HepG2 (cell line): ENCODE measurements around the gene CACNA1I. TPM values are rescaled to one million over a fixed set of nuclear protein-coding genes. Genes with fewer than 3 reads are reported as not detected.
A peak's percentile ranks its signal among the peaks of the same experiment; 100 is the strongest.

ENCODE experiments used
- ARNT ChIP-seq: fragments of 450-650 bp; IDR thresholded peaks from 2 replicates; pipeline ENCODE4 v1.6.1; 2017
- CBX1 ChIP-seq: IDR thresholded peaks from one replicate; pipeline ENCODE4 v1.6.1; 2016; ENCODE audit warnings: antibody characterized with exemption, low read depth
- FOXM1 ChIP-seq: sonication (generic); formaldehyde crosslinking; IDR thresholded peaks from 2 replicates; pipeline ENCODE4 v1.5.0; 2020; ENCODE audit warnings: missing genetic modification reagents
- HDAC2 ChIP-seq: sonication (generic); formaldehyde crosslinking; IDR thresholded peaks from 2 replicates; pipeline ENCODE4 v1.4.0; 2020; ENCODE audit warnings: missing genetic modification reagents
- HOXA3 ChIP-seq: sonication (generic); formaldehyde crosslinking; IDR thresholded peaks from 2 replicates; pipeline ENCODE4 v1.5.0; 2020; ENCODE audit warnings: missing genetic modification reagents
- HOXA5 ChIP-seq: sonication (generic); formaldehyde crosslinking; IDR thresholded peaks from 2 replicates; pipeline ENCODE4 v1.4.0; 2020; ENCODE audit warnings: missing genetic modification reagents
- IRF2 ChIP-seq: IDR thresholded peaks from 2 replicates; pipeline ENCODE4 v1.6.1; 2018; ENCODE audit warnings: missing genetic modification reagents, missing compliant biosample characterization
- KMT2B ChIP-seq: IDR thresholded peaks from 2 replicates; pipeline ENCODE4 v1.6.1; 2016; ENCODE audit warnings: missing genetic modification reagents, missing compliant biosample characterization
- NR2F6 ChIP-seq, 2 experiments: IDR thresholded peaks; 2 replicates each; pipeline ENCODE4 v1.6.1; 2016; ENCODE audit warnings: antibody characterized with exemption in 1 of 2, mild to moderate bottlenecking in 1 of 2
- RBAK ChIP-seq: sonication (generic); formaldehyde crosslinking; IDR thresholded peaks from 2 replicates; pipeline ENCODE4 v1.5.1; 2020; ENCODE audit warnings: mild to moderate bottlenecking, missing genetic modification reagents
- RBM39 ChIP-seq: fragments of 200-400 bp; formaldehyde crosslinking; IDR thresholded peaks from one replicate; pipeline ENCODE4 v1.6.1; 2018; ENCODE audit warnings: antibody characterized with exemption, mild to moderate bottlenecking, low read depth, low read length; ENCODE audit not compliant: poor library complexity, severe bottlenecking
- REL ChIP-seq: sonication (generic); formaldehyde crosslinking; conservative IDR thresholded peaks from 2 replicates; pipeline ENCODE4 v1.8.0; 2022; ENCODE audit warnings: mild to moderate bottlenecking, missing genetic modification reagents, moderate library complexity
- SALL1 ChIP-seq: sonication (generic); formaldehyde crosslinking; IDR thresholded peaks from 2 replicates; pipeline ENCODE4 v1.8.0; 2022; ENCODE audit warnings: mild to moderate bottlenecking, missing genetic modification reagents
- SP2 ChIP-seq: sonication (generic); formaldehyde crosslinking; IDR thresholded peaks from 2 replicates; pipeline ENCODE4 v1.5.1; 2020; ENCODE audit warnings: mild to moderate bottlenecking, missing genetic modification reagents
- STAG1 ChIP-seq: sonication (generic); formaldehyde crosslinking; IDR thresholded peaks from 2 replicates; pipeline ENCODE4 v1.4.0; 2020; ENCODE audit warnings: missing genetic modification reagents
- ZGPAT ChIP-seq: IDR thresholded peaks from 2 replicates; pipeline ENCODE4 v1.6.1; 2016; ENCODE audit warnings: mild to moderate bottlenecking
- ZNF136 ChIP-seq: sonication (generic); formaldehyde crosslinking; IDR thresholded peaks from 2 replicates; pipeline ENCODE4 v1.8.1; 2022; ENCODE audit warnings: low read depth, mild to moderate bottlenecking, moderate library complexity, missing genetic modification reagents
- ZNF142 ChIP-seq: sonication (generic); formaldehyde crosslinking; IDR thresholded peaks from 2 replicates; pipeline ENCODE4 v1.4.0; 2020; ENCODE audit warnings: missing genetic modification reagents
- ZNF484 ChIP-seq: sonication (generic); formaldehyde crosslinking; IDR thresholded peaks from 2 replicates; pipeline ENCODE4 v1.5.1; 2020; ENCODE audit warnings: mild to moderate bottlenecking, low read depth, missing genetic modification reagents, borderline replicate concordance
- ZNF883 ChIP-seq: sonication (generic); formaldehyde crosslinking; IDR thresholded peaks from 2 replicates; pipeline ENCODE4 v1.5.1; 2020; ENCODE audit warnings: mild to moderate bottlenecking, missing genetic modification reagents; ENCODE audit errors: not compliant biosample characterization
- ZSCAN25 ChIP-seq: sonication (generic); formaldehyde crosslinking; IDR thresholded peaks from 2 replicates; pipeline ENCODE4 v1.8.0; 2022; ENCODE audit warnings: mild to moderate bottlenecking, missing genetic modification reagents
- ZSCAN9 ChIP-seq: IDR thresholded peaks from 2 replicates; pipeline ENCODE4 v1.6.1; 2016; ENCODE audit warnings: borderline replicate concordance
- polyA plus RNA-seq, 8 experiments: library from polyadenylated mRNA; depleted of rRNA in 3 of 8; stranded (reverse) in 7 of 8; unstranded in 1 of 8; fragments of >200 nt; fragmentation: Illumina TruSeq in 4 of 8; extraction: Trizol in 4 of 8; gene quantifications; 2 replicates each; pipeline versions ENCODE4 v1.2.1 to v1.2.3, GENCODE V29; 2011 to 2016; ENCODE audit warnings: low read depth in 4 of 8, missing spikeins in 1 of 8, mixed read lengths in 1 of 8; ENCODE audit not compliant: insufficient read depth in 1 of 8
- total RNA-seq, 5 experiments: library from RNA; depleted of rRNA; stranded (reverse); fragments of >200 nt; fragmentation: Illumina TruSeq; extraction: Trizol; gene quantifications; 2 replicates each; pipeline ENCODE4 v1.2.3, GENCODE V29; 2016; ENCODE audit warnings: low read depth in 1 of 5

CACNA1I gene
- total and polyA plus RNA-seq, 2 of the 13 experiments (the other 11 are each of a cell fraction or from before 2014, with no cell fraction given) = not detected

- TF ChIP-seq HDAC2 (CRISPR knock-in tag) (peak; percentile 84; the same call in 1 of the 2 replicates), ARNT (no peak), KMT2B (CRISPR knock-in tag) (peak; percentile 52; the same call in 1 of the 2 replicates), CBX1 (peak; percentile 58), REL (CRISPR knock-in tag) (no peak), SALL1 (CRISPR knock-in tag) (peak; percentile 90), ZNF883 (no peak), STAG1 (CRISPR knock-in tag) (peak; percentile 95), NR2F6 (IDR thresholded peaks at IDR 0.05) (no peak; the same call in 1 of the 2 replicates), NR2F6 (CRISPR knock-in tag; IDR thresholded peaks at IDR 0.05) (peak; percentile 61; the same call in 1 of the 2 replicates), HOXA3 (CRISPR knock-in tag) (peak; percentile 87), ZNF136 (CRISPR knock-in tag) (peak; percentile 83; the same call in 1 of the 2 replicates), RBAK (CRISPR knock-in tag) (0 out of 2 replicates have a peak, but pooled peaks have one; percentile 48), IRF2 (peak; percentile 92), ZNF484 (CRISPR knock-in tag) (no peak), HOXA5 (CRISPR knock-in tag) (peak; percentile 80; the same call in 1 of the 2 replicates), ZNF142 (CRISPR knock-in tag) (no peak), FOXM1 (CRISPR knock-in tag) (no peak), ZSCAN25 (CRISPR knock-in tag) (peak; percentile 72), SP2 (CRISPR knock-in tag) (peak; percentile 59), ZGPAT (CRISPR knock-in tag) (peak; percentile 87), ZSCAN9 (peak; percentile 88), RBM39 (peak; percentile 99)
Observed at GRCh38 chr22:39528681-39529486, 41.7 kb upstream of the CACNA1I start (continued).
